Calu3 (cell line): ENCODE results near the gene ZBTB16. TPM values are rescaled to one million over a fixed set of nuclear protein-coding genes. Genes with fewer than 3 reads are reported as not detected.

ENCODE experiments used
- BruUV-seq: library from RNA; stranded (reverse); fragments of 400-500 nt; replicated peaks from 2 replicates; lab custom pipeline; 2021; lab: Mats Ljungman, UMichigan
- CTCF ChIA-PET: fragments of 300-600 bp; sonication (Branson Sonifier 250); formaldehyde crosslinking; loops from one replicate; lab custom pipeline; 2022; ENCODE audit warnings: antibody characterized with exemption; lab: Charles Lee
- DNase-seq: peaks from one replicate; pipeline ENCODE4 v3.0.0; 2022
- H3K27ac Mint-ChIP-seq: one replicate; pipeline ENCODE4 v1.8.0; 2022; ENCODE audit warnings: mixed read lengths; ENCODE audit not compliant: unreplicated experiment
- H3K27me3 Mint-ChIP-seq: one replicate; pipeline ENCODE4 v1.8.0; 2022; ENCODE audit warnings: mixed read lengths; ENCODE audit not compliant: unreplicated experiment
- H3K36me3 Mint-ChIP-seq: one replicate; pipeline ENCODE4 v1.8.0; 2022; ENCODE audit warnings: mild to moderate bottlenecking, moderate library complexity, mixed read lengths; ENCODE audit not compliant: insufficient read depth, unreplicated experiment
- H3K4me1 Mint-ChIP-seq: one replicate; pipeline ENCODE4 v1.8.0; 2022; ENCODE audit warnings: mild to moderate bottlenecking, low read depth, mixed read lengths; ENCODE audit not compliant: unreplicated experiment
- H3K4me3 Mint-ChIP-seq: one replicate; pipeline ENCODE4 v1.8.0; 2022; ENCODE audit warnings: mild to moderate bottlenecking, low read depth, moderate library complexity, mixed read lengths; ENCODE audit not compliant: unreplicated experiment
- H3K9me3 Mint-ChIP-seq: one replicate; pipeline ENCODE4 v1.8.0; 2022; ENCODE audit warnings: low read depth, mixed read lengths; ENCODE audit not compliant: unreplicated experiment
- CTCF ChIP-seq: fragments of 200-600 bp; IDR thresholded peaks from one replicate; pipeline ENCODE4 v1.8.0; 2022; ENCODE audit warnings: antibody characterized with exemption; ENCODE audit not compliant: unreplicated experiment
- intact Hi-C: fragments of 100-400 bp; cut with micrococcal nuclease; formaldehyde crosslinking; loops from one replicate; pipeline ENCODE4 v1.10.0; 2022; ENCODE audit not compliant: unreplicated experiment
- total RNA-seq: library from RNA; stranded (reverse); gene quantifications from 2 replicates; pipeline ENCODE4 v1.2.3, GENCODE V29; 2022

The ZBTB16 gene
- total RNA-seq, 1 experiment from 2014 or later: not detected

GRCh38 chr11:114257621-114258558 lies 198.4 kb downstream of the ZBTB16 start:
- intact Hi-C loops: no loop called here
- Mint-ChIP-seq H3K4me3 (no peak overlapping the region), H3K36me3 (no peaks in the 10 kb centered on the region), H3K4me1 (no peaks in the 10 kb centered on the region), H3K27me3 (peaks cover 51% of the 10 kb centered on the region), H3K27ac (no peak overlapping the region), H3K9me3 (no peaks in the 10 kb centered on the region)
- TF ChIP-seq CTCF: no peak
- CTCF ChIA-PET: interaction anchor here (5.5 kb wide), 1 partner anchor 263 kb away, joined by 35 read pairs; no protein-coding TSS in a partner anchor
- no peak for DNase-seq
- BruUV-seq: no TSS peak

- Mint-ChIP-seq H3K27ac (no peak overlapping the region), H3K4me3 (no peak overlapping the region), H3K36me3 (no peaks in the 10 kb centered on the region), H3K27me3 (peaks cover 51% of the 10 kb centered on the region), H3K9me3 (no peaks in the 10 kb centered on the region), H3K4me1 (no peaks in the 10 kb centered on the region)
- DNase-seq: no peak
- no peak for TF ChIP-seq CTCF
- intact Hi-C loops: no loop called here
- BruUV-seq: no TSS peak
- CTCF ChIA-PET: interaction anchor here (5.5 kb wide), 1 partner anchor 264 kb away, joined by 35 read pairs; no protein-coding TSS in a partner anchor
Observed at GRCh38 chr11:114258696-114259095, 199.2 kb downstream of the ZBTB16 start.

- CTCF ChIA-PET: interaction anchor here (5.5 kb wide), 1 partner anchor 264 kb away, joined by 35 read pairs; no protein-coding TSS in a partner anchor
- Mint-ChIP-seq H3K27ac (no peak overlapping the region), H3K9me3 (no peaks in the 10 kb centered on the region), H3K36me3 (no peaks in the 10 kb centered on the region), H3K27me3 (peaks cover 49% of the 10 kb centered on the region), H3K4me1 (no peaks in the 10 kb centered on the region), H3K4me3 (no peak overlapping the region)
- no peak for DNase-seq
- no peak for TF ChIP-seq CTCF
- intact Hi-C loops: no loop called here
- BruUV-seq: no TSS peak
Observed at GRCh38 chr11:114259124-114259526, 199.6 kb downstream of the ZBTB16 start.

GRCh38 chr11:114259551-114259983 lies 200.1 kb downstream of the ZBTB16 start:
- CTCF ChIA-PET: interaction anchor here (2.5 to 5.5 kb wide), 2 partner anchors 265 to 363 kb away, joined by 13 to 35 read pairs; no protein-coding TSS in a partner anchor
- Mint-ChIP-seq H3K4me1 (no peaks in the 10 kb centered on the region), H3K9me3 (no peaks in the 10 kb centered on the region), H3K27me3 (peaks cover 45% of the 10 kb centered on the region), H3K4me3 (no peak overlapping the region), H3K27ac (no peak overlapping the region), H3K36me3 (no peaks in the 10 kb centered on the region)
- intact Hi-C loops: no loop called here
- no peak for DNase-seq
- no peak for TF ChIP-seq CTCF
- BruUV-seq: no TSS peak
